Adrenal gland (tissue), 5 donors: ENCODE results near the gene MACROD2.

Experiments
- POLR2A ChIP-seq, 2 donors: fragments of 450-650 bp; IDR thresholded peaks; one replicate each; pipeline ENCODE4 v1.6.1; 2017; ENCODE audit warnings: antibody characterized with exemption in 2 of 2, mild to moderate bottlenecking in 2 of 2, moderate library complexity in 1 of 2
- TF ChIP-seq, protein P1 (sequence below), 6 experiments: fragments of 450-650 bp in 4 of 6; fragments of 200-600 bp in 2 of 6; sonication (generic) in 1 of 6; IDR thresholded peaks; 1 replicate in 5 of 6; 2 replicates in 1 of 6; pipeline versions ENCODE4 v1.5.1 to v1.8.0; 2016 to 2021; ENCODE audit warnings: antibody characterized with exemption in 6 of 6, mild to moderate bottlenecking in 2 of 6, moderate library complexity in 1 of 6
- donor health status: DM: no; HTN: no; CAD: no.

DNA sequence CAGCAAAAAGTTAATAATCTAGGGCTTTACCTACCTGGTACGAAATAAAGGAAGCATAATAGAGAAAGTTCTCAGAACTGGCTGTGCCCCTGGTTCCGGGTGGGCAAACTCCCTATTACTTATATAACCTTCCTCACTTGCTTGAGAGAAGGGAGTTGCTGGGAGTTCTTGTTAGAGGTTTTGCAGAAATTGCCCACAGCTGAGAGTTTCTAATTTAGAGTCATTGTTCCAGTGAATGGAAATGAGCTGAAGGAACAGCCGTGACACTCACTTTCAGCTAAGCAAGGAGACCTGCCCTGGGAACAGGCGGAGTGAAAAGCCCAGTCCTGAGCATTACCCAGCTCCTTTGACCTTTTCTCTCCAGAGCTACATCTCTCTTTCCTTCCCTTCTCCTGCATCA is 936.7 kb downstream of the MACROD2 start:
- TF ChIP-seq, protein P1, sequence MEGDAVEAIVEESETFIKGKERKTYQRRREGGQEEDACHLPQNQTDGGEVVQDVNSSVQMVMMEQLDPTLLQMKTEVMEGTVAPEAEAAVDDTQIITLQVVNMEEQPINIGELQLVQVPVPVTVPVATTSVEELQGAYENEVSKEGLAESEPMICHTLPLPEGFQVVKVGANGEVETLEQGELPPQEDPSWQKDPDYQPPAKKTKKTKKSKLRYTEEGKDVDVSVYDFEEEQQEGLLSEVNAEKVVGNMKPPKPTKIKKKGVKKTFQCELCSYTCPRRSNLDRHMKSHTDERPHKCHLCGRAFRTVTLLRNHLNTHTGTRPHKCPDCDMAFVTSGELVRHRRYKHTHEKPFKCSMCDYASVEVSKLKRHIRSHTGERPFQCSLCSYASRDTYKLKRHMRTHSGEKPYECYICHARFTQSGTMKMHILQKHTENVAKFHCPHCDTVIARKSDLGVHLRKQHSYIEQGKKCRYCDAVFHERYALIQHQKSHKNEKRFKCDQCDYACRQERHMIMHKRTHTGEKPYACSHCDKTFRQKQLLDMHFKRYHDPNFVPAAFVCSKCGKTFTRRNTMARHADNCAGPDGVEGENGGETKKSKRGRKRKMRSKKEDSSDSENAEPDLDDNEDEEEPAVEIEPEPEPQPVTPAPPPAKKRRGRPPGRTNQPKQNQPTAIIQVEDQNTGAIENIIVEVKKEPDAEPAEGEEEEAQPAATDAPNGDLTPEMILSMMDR (IDR thresholded peaks at IDR 0.05) = no peak
- no peak for TF ChIP-seq POLR2A (IDR thresholded peaks at IDR 0.05)
